ENCODE results near the gene SCD5. TPM values are rescaled to one million over a fixed set of nuclear protein-coding genes. Genes with fewer than 3 reads are reported as not detected.

The SCD5 gene
- total RNA-seq, 1 donor from 2014 or later: 17.9 TPM

GRCh38 chr4:82687531-82687930, 111.1 kb downstream of the SCD5 start:
- Histone ChIP-seq H3K36me3 (ENCODE audit: control insufficient read depth, insufficient read depth, low read length) (no peaks in the 10 kb centered on the region), H3K27me3 (ENCODE audit: control insufficient read depth, insufficient read depth, low read length) (no peaks in the 10 kb centered on the region), H3K4me3 (ENCODE audit: low read depth, low read length) (no peak overlapping the region)
- DNase-seq (ENCODE audit: low read depth): no peak
- TF ChIP-seq CTCF (IDR thresholded peaks at IDR 0.05; ENCODE audit: insufficient read depth, low read length, poor library complexity, severe bottlenecking): no peak

GRCh38 chr4:82681754-82682153, 116.8 kb downstream of the SCD5 start:
- DNase-seq (ENCODE audit: low read depth): no peak
- TF ChIP-seq CTCF (IDR thresholded peaks at IDR 0.05; ENCODE audit: insufficient read depth, low read length, poor library complexity, severe bottlenecking): no peak
- H3K27me3 ChIP-seq (ENCODE audit: control insufficient read depth, insufficient read depth, low read length): no peaks in the 10 kb centered on the region
- H3K4me3 ChIP-seq (ENCODE audit: low read depth, low read length): no peak overlapping the region
- no peaks in the 10 kb centered on the region for H3K36me3 ChIP-seq (ENCODE audit: control insufficient read depth, insufficient read depth, low read length)

- Histone ChIP-seq H3K36me3 (ENCODE audit: control insufficient read depth, insufficient read depth, low read length) (no peaks in the 10 kb centered on the region), H3K27me3 (ENCODE audit: control insufficient read depth, insufficient read depth, low read length) (no peaks in the 10 kb centered on the region), H3K4me3 (ENCODE audit: low read depth, low read length) (no peak overlapping the region)
- TF ChIP-seq CTCF (IDR thresholded peaks at IDR 0.05; ENCODE audit: insufficient read depth, low read length, poor library complexity, severe bottlenecking): no peak
- DNase-seq (ENCODE audit: low read depth): no peak
These were observed 117.8 kb downstream of the SCD5 start for GRCh38 chr4:82680834-82681233.

- TF ChIP-seq CTCF (IDR thresholded peaks at IDR 0.05; ENCODE audit: insufficient read depth, low read length, poor library complexity, severe bottlenecking): no peak
- Histone ChIP-seq H3K4me3 (ENCODE audit: low read depth, low read length) (no peak overlapping the region), H3K36me3 (ENCODE audit: control insufficient read depth, insufficient read depth, low read length) (no peaks in the 10 kb centered on the region), H3K27me3 (ENCODE audit: control insufficient read depth, insufficient read depth, low read length) (no peaks in the 10 kb centered on the region)
- DNase-seq (ENCODE audit: low read depth): no peak
These were observed 119.1 kb downstream of the SCD5 start for GRCh38 chr4:82679531-82679930.

GRCh38 chr4:82678051-82678450, 120.5 kb downstream of the SCD5 start:
- no peak for TF ChIP-seq CTCF (IDR thresholded peaks at IDR 0.05; ENCODE audit: insufficient read depth, low read length, poor library complexity, severe bottlenecking)
- no peak for DNase-seq (ENCODE audit: low read depth)
- Histone ChIP-seq H3K27me3 (ENCODE audit: control insufficient read depth, insufficient read depth, low read length) (no peaks in the 10 kb centered on the region), H3K36me3 (ENCODE audit: control insufficient read depth, insufficient read depth, low read length) (no peaks in the 10 kb centered on the region), H3K4me3 (ENCODE audit: low read depth, low read length) (no peak overlapping the region)

GRCh38 chr4:82677327-82677726, 121.3 kb downstream of the SCD5 start:
- DNase-seq (ENCODE audit: low read depth): no peak
- no peaks in the 10 kb centered on the region for H3K36me3 ChIP-seq (ENCODE audit: control insufficient read depth, insufficient read depth, low read length)
- TF ChIP-seq CTCF (IDR thresholded peaks at IDR 0.05; ENCODE audit: insufficient read depth, low read length, poor library complexity, severe bottlenecking): no peak

More at GRCh38 chr4:82677327-82677726, 121.3 kb downstream of the SCD5 start:
- H3K4me3 ChIP-seq (ENCODE audit: low read depth, low read length): no peak overlapping the region
- H3K27me3 ChIP-seq (ENCODE audit: control insufficient read depth, insufficient read depth, low read length): no peaks in the 10 kb centered on the region

All from kidney epithelial cell (primary cell).